T-helper 17 cell (primary cell): ENCODE results near the gene SLC9A1. TPM values are rescaled to one million over a fixed set of nuclear protein-coding genes. Genes with fewer than 3 reads are reported as not detected.

Experiments used
- ATAC-seq: fragments of 150-1000 bp; cut with Tn5 transposase; 2 replicates; pipeline ENCODE4 v1.10.0; 2021; ENCODE audit warnings: mild to moderate bottlenecking, moderate library complexity
- DNase-seq, 3 donors: peaks; one replicate each; pipeline versions ENCODE4 v3.0.0 to v3.0.0-alpha.2; 2020 to 2021
- H3K9me3 ChIP-seq: one replicate; pipeline ENCODE4 v1.7.0; 2013; ENCODE audit warnings: low read length, mild to moderate bottlenecking; ENCODE audit not compliant: control insufficient read depth, poor library complexity, severe bottlenecking
- H3K27ac Mint-ChIP-seq: one replicate; pipeline ENCODE4 v1.8.0; 2022; ENCODE audit warnings: mild to moderate bottlenecking, moderate library complexity, mixed read lengths
- H3K27me3 Mint-ChIP-seq: one replicate; pipeline ENCODE4 v1.8.0; 2022; ENCODE audit warnings: mixed read lengths
- H3K36me3 Mint-ChIP-seq: one replicate; pipeline ENCODE4 v1.8.0; 2022; ENCODE audit warnings: low read depth, mixed read lengths
- H3K4me1 Mint-ChIP-seq: one replicate; pipeline ENCODE4 v1.8.0; 2022; ENCODE audit warnings: mild to moderate bottlenecking, mixed read lengths
- H3K4me3 Mint-ChIP-seq: one replicate; pipeline ENCODE4 v1.8.0; 2022; ENCODE audit warnings: mild to moderate bottlenecking, moderate library complexity, mixed read lengths
- total RNA-seq, 4 donors: library from RNA in 2 of 4; stranded (reverse) in 2 of 4; gene quantifications; one replicate each; pipeline ENCODE4 v1.2.3 and lab custom pipeline; 2022 to 2026

SLC9A1 gene
- total RNA-seq, 2 donors from 2014 or later, result 21.4 to 30.4 TPM

DNA sequence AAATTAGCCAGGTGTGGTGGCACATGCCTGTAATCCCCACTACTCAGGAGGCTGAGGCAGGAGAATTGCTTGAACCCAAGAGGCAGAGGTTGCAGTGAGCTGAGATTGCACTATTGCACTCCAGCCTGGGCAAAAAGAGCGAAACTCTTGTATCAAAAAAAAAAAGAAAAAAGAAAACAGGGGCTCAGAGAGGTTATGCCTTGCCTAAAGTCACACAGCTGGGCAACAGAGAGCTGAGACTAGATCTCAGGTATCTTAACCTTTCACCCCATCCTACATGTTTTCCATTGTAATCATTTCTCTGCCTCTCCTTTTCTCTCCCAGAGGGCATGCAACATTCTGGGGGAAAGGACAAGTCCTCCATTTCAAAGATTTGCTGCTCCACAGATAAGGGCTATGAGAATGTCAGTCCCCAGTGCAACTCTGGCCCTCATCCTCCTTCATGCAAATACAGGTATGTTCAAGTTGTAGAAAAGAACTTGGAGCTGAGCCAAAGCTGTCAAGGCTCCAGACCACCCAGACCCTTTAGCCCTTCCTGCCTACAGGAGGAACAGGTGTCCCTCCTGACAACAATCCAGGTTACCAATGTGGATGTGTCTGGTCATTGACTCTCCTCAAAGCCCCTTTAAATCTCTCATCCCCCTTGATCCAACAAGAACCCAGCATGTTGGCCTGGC lies 6.9 kb downstream of the SLC9A1 start:
- Mint-ChIP-seq H3K27me3 (no peaks in the 10 kb centered on the region), H3K36me3 (peaks cover 2% of the 10 kb centered on the region), H3K4me3 (no peak overlapping the region), H3K4me1 (peaks cover 37% of the 10 kb centered on the region), H3K27ac (no peak overlapping the region)
- DNase-seq (no peak), ATAC-seq (no peak)
- no peaks in the 10 kb centered on the region for H3K9me3 ChIP-seq

GRCh38 chr1:27145934-27146354 lies 9.0 kb downstream of the SLC9A1 start:
- peaks cover 36% of the 10 kb centered on the region for H3K4me1 Mint-ChIP-seq
- H3K9me3 ChIP-seq, result no peaks in the 10 kb centered on the region
- ATAC-seq (no peak), DNase-seq (no peak)
- no peak overlapping the region for H3K27ac Mint-ChIP-seq
- no peak overlapping the region for H3K4me3 Mint-ChIP-seq
- no peaks in the 10 kb centered on the region for H3K27me3 Mint-ChIP-seq
- peaks cover 2% of the 10 kb centered on the region for H3K36me3 Mint-ChIP-seq

DNA sequence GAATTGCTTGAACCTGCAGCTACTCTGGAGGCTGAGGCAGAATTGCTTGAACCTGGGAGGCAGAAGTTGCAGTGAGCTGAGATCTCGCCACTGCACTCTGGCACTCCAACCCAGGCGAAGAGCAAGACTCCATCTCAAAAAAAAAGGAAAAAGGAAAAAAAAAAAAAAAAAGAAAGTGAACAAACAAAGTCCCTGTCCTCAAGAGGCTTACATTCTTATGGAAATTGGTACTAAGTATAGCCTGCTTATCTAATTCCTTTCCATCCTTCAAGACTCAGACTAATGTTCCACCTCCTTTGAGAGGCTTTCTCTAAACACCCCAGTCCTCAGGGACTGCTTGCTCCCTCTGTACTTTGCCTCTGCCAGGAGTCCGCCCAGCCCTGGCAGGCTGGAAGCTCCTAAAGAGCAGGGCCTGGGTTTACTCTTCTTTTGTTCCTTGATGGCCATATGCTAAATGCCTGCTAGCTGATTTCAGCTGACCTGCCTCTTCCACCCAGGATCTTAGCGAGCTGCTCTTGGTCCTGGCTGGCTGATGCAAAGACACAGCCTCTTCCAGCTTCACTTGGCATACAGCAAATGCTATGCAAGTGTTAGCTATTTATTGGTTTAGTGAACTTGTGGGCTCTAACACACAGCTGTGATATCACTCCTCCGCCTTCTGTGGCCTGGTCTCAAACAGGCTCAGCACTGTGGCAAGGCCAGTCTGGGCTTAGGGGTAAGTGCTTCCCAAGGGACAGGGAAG lies 9.8 kb downstream of the SLC9A1 start:
- Mint-ChIP-seq H3K27ac (no peak overlapping the region), H3K4me1 (peaks cover 36% of the 10 kb centered on the region), H3K4me3 (no peak overlapping the region), H3K27me3 (no peaks in the 10 kb centered on the region), H3K36me3 (peaks cover 2% of the 10 kb centered on the region)
- DNase-seq, result no peak
- H3K9me3 ChIP-seq, result no peaks in the 10 kb centered on the region
- no peak for ATAC-seq

DNA sequence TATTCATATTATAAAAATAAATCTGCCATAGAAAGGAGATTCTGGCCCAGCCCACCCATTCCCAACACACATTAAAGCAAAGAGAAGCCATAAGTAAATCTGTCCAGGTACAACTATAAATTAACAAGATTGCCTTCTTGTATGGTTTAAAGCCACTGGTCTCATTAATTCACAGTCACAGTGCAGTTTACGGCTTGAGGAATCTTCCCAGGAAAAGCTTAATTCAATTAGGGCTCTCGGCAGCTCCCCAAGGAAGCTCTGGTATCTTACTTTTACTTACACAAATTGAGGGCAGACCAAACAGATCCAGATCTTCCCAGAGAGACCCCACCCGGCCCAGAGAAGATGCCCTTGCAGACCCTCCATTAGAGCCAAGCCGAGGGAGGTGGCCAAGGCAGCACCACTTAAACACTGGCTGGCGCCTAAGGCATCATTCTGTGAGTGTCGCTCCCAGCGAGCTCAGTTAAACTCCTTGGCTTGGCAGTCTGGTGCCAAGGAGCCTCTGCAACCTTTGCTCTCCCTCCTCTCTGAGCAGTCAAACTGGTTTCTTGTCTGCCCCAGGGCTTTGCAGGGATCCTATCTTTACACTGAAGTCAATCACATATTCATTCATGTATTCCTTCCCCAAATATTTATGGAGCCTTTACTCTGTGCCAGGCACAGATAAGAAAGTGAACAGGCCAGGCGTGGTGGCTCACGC lies 10.7 kb downstream of the SLC9A1 start:
- Mint-ChIP-seq H3K4me1 (peaks cover 31% of the 10 kb centered on the region), H3K36me3 (peaks cover 2% of the 10 kb centered on the region), H3K27ac (no peak overlapping the region), H3K4me3 (no peak overlapping the region), H3K27me3 (no peaks in the 10 kb centered on the region)
- ATAC-seq, result no peak
- DNase-seq, result no peak
- H3K9me3 ChIP-seq, result no peaks in the 10 kb centered on the region

DNA sequence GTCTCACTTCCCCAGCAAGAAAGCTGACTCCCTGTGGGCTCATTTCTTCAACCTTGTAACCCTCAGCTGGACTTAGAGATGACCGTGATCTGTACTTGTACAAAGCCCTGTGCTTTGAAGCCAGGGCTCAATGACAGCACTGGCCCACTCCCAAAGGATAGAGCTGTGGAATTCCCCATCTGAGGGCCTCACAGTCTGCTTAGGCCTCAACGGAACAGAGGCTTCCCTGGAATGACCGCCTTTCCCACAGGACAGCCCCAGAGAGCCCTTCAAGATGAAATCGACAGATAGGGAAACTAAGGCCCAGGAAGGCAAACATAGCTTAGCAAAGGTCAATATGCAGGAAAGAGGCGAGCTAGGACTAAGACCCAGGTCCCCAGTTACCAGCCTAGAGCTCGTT lies 11.5 kb downstream of the SLC9A1 start:
- Mint-ChIP-seq H3K27me3 (no peaks in the 10 kb centered on the region), H3K36me3 (peaks cover 2% of the 10 kb centered on the region), H3K4me1 (peaks cover 26% of the 10 kb centered on the region), H3K27ac (peak overlapping the region; percentile 14), H3K4me3 (no peak overlapping the region)
- no peaks in the 10 kb centered on the region for H3K9me3 ChIP-seq
- no peak for DNase-seq
- ATAC-seq, result no peak

GRCh38 chr1:27142464-27142863 lies 12.5 kb downstream of the SLC9A1 start:
- H3K27ac Mint-ChIP-seq, result peak overlapping the region; percentile 14
- H3K4me1 Mint-ChIP-seq, result peaks cover 31% of the 10 kb centered on the region
- no peaks in the 10 kb centered on the region for H3K9me3 ChIP-seq
- ATAC-seq (peak; percentile 30), DNase-seq (no peak)
- no peaks in the 10 kb centered on the region for H3K36me3 Mint-ChIP-seq
- H3K27me3 Mint-ChIP-seq, result no peaks in the 10 kb centered on the region
- H3K4me3 Mint-ChIP-seq, result no peak overlapping the region

DNA sequence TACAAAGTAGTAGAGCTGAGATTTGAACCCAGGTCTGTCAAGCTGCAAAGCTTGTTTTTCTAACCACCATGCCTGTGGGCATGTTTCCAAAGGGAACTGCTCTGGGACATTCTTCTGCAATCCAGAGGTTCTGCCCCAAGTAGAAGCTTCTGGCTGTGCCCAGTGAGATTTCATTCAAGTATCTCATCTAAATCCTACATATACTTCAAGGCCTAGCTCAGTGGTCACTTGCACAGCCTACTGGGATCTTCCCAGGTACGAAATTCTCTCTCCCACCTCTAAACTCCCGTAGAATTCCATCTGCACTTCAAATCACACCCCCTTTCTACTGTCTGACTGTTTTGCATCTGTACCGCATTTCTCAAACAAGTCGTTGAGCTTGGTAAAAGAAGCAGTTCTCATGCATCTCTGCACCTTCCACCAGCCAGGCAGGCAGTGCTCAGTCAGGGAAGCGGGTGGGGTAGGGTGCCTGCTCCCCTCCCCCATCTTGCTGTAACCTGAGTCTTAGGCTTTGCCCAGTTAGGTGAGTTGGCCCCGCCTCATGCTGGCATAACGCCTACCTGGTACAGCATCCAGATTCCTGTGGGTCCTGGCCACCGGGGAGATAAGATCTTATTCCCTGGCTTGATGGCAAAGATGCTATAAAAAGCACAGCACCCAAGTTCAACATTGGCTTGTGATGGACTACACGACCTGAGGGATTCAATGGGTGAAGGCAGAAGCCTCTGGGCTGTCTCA lies 13.5 kb downstream of the SLC9A1 start:
- Mint-ChIP-seq H3K27me3 (no peaks in the 10 kb centered on the region), H3K4me3 (no peak overlapping the region), H3K36me3 (no peaks in the 10 kb centered on the region), H3K4me1 (peaks cover 41% of the 10 kb centered on the region), H3K27ac (no peak overlapping the region)
- no peaks in the 10 kb centered on the region for H3K9me3 ChIP-seq
- no peak for ATAC-seq
- no peak for DNase-seq

GRCh38 chr1:27139980-27140379 lies 14.9 kb downstream of the SLC9A1 start:
- H3K4me1 Mint-ChIP-seq, result peaks cover 44% of the 10 kb centered on the region
- H3K27ac Mint-ChIP-seq, result peak overlapping the region; percentile 66
- DNase-seq (no peak), ATAC-seq (no peak)
- H3K9me3 ChIP-seq, result no peaks in the 10 kb centered on the region
- H3K27me3 Mint-ChIP-seq, result no peaks in the 10 kb centered on the region
- no peak overlapping the region for H3K4me3 Mint-ChIP-seq
- no peaks in the 10 kb centered on the region for H3K36me3 Mint-ChIP-seq

- DNase-seq (no peak), ATAC-seq (no peak)
- Mint-ChIP-seq H3K4me3 (peak overlapping the region; percentile 34), H3K27me3 (no peaks in the 10 kb centered on the region), H3K27ac (peak overlapping the region; percentile 99), H3K36me3 (no peaks in the 10 kb centered on the region), H3K4me1 (peaks cover 42% of the 10 kb centered on the region)
- no peaks in the 10 kb centered on the region for H3K9me3 ChIP-seq
Measured at GRCh38 chr1:27138927-27139326, 16.0 kb downstream of the SLC9A1 start.

- ATAC-seq (no peak), DNase-seq (no peak)
- no peaks in the 10 kb centered on the region for H3K9me3 ChIP-seq
- peak overlapping the region; percentile 99 for H3K27ac Mint-ChIP-seq
- H3K36me3 Mint-ChIP-seq, result no peaks in the 10 kb centered on the region
- H3K27me3 Mint-ChIP-seq, result no peaks in the 10 kb centered on the region
- H3K4me3 Mint-ChIP-seq, result peak overlapping the region; percentile 56
- H3K4me1 Mint-ChIP-seq, result peaks cover 42% of the 10 kb centered on the region
Measured at GRCh38 chr1:27138368-27138767, 16.6 kb downstream of the SLC9A1 start.

DNA sequence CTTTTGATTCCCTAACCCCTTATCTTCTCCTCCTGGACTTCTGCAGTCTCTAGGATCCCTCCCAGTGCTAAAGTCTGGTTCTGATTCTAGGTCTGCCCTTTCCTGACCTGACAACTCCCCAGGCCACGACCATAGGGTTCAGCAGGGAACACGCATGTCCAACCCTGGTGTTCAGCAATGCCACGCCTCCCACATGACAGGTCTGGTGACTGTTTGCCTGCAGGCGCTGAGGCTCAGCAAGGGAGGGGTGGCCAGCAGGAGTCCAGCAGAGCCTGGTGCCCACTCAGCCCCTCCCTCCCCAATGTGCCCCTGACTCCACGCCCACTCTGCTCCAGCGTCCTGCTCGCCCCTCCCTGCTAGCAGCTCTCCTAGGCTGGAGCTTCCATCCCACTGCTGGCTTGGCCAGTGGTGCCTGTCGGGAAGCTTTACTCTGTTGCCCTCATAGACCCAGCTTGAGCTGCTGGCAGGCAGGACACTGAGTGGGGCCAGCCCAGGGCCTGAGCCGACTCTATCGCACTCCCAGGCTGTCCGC lies 17.3 kb downstream of the SLC9A1 start:
- no peaks in the 10 kb centered on the region for H3K36me3 Mint-ChIP-seq
- H3K4me1 Mint-ChIP-seq, result peaks cover 35% of the 10 kb centered on the region
- no peaks in the 10 kb centered on the region for H3K27me3 Mint-ChIP-seq
- H3K4me3 Mint-ChIP-seq, result peak overlapping the region; percentile 88
- peak overlapping the region; percentile 99 for H3K27ac Mint-ChIP-seq
- H3K9me3 ChIP-seq, result no peaks in the 10 kb centered on the region
- no peak for DNase-seq
- peak; percentile 13 for ATAC-seq

GRCh38 chr1:27136998-27137542 lies 17.9 kb downstream of the SLC9A1 start:
- peak; percentile 35 to 56 (median 44) for DNase-seq
- Mint-ChIP-seq H3K27ac (peak overlapping the region; percentile 99), H3K4me1 (peaks cover 35% of the 10 kb centered on the region), H3K4me3 (peak overlapping the region; percentile 88), H3K36me3 (no peaks in the 10 kb centered on the region), H3K27me3 (no peaks in the 10 kb centered on the region)
- ATAC-seq, result peak; percentile 92
- no peaks in the 10 kb centered on the region for H3K9me3 ChIP-seq
